Eye (tissue), 1 donor: ENCODE results near the gene TMEM255B.

Source experiments
- DNase-seq: peaks from one replicate; pipeline ENCODE4 v3.0.0-alpha.2; 2015

Gene TMEM255B

GRCh38 chr13:113769881-113770280 is 10.9 kb downstream of the TMEM255B start:
- no peak for DNase-seq

DNA sequence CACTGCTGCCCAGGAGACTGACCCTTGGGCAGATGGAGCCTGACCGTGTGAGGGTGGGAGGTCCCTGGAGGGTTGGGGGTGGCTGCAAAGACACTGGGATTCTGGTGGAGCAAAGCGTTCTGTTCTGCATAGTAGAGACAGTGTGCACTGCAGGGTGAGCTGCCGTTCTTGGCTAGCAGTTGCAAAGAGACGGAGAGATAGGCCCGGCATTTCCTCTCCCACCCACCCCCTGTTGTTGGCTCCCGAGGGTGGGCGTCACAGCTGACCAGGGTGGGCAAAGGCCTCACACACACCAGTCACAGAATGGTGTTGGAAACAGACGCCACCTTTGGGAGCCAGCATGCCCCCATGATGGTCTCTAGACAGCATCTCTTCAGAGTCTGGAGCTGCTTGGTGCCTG is 11.4 kb downstream of the TMEM255B start:
- no peak for DNase-seq

DNA sequence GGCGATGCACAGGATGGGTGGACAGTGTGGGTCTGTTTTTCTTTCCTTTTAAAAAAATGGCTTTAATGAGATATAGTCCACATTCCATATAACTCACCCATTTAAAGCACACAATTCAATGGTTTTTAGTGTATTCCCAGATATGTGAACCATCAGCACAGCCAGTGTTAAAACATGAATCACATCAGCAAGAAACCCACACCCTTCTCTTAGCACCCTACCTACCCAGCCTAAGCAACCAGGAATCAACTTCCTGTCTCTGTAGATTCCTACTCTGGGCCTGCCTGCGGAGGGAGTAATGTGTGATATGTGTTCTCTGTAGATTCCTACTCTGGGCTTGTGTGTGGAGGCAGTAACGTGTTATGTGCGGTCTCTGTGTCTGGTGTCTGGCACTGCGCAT is 11.9 kb downstream of the TMEM255B start:
- DNase-seq: no peak

GRCh38 chr13:113771709-113772331 is 12.8 kb downstream of the TMEM255B start:
- DNase-seq: no peak

DNA sequence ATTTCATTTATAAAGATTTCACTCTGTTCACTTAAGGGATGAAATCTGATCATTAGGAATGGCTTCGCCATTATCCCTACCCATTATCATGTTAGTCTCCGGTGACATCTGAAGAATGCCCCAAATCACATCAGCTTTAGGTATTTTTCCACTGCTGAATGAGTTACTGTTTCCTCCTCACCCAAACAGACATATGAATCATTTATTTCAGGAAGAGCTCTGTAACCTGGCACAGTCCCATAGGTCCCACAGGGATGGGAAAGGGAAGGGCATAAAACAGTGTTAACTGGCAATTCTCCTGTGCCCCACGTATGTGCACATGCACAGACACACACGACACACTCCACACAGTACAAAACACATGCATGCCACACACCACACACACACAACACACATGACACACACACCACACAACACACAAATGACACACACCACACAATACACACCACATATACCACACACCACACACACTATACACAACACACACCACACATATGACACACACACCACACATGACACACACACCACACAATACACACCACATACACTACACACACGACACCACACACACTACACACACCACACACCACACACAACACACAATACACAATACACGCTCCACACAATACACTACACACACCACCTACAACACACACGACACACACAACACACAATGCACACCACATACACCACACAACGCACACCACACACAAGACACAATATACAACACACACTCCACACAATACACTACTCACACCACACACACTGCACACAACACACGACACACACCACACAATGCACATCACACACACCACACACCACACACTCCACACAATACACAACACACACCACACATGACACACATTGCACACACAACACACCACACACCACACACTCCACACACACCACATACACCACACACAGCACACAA is 15.4 kb downstream of the TMEM255B start:
- no peak for DNase-seq

- no peak for DNase-seq
Measured at GRCh38 chr13:113775451-113776145, 16.6 kb downstream of the TMEM255B start.

DNA sequence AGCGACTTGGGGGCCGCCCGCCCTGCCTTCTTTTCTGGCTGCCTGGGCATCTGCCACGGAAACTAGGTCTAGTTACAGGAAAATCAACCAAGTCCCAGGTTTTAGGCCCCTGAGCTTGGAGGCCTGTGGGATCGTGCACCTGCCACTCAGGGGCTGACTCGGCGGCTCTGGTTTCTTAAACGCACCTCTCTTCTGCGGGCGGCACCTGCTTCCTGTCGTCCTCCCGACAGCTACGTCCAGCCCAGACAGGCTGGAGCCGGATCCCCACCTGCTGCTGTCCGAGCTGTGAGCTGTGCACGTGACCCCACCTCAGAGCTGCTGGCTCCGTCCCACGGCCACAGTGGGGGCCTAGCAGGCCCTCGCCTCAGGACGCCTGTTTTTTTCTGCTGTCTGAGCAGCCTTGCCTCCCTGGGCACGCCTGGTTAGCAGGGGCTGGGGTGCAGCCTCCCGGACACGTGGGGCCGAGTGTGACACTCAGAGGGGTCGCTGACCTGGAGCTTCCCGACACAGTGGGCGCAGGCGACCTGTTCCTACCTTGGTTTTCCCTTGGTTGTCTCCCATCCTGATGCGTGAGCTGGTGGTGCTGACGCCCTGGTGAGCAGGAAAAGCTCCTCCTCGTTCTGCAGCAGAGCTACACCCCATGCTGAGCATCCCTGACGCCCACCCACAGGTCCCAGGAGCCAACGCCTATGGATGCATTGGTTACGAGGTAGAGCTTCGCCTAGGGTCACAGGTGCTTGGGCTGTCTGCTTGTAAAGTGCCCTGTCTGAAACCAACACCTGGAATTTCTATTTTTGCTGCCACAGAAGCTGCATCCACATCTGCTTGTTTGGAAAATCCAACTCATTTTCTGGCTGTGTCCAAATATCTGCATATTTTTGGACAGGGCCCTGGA is 17.5 kb downstream of the TMEM255B start:
- no peak for DNase-seq

DNA sequence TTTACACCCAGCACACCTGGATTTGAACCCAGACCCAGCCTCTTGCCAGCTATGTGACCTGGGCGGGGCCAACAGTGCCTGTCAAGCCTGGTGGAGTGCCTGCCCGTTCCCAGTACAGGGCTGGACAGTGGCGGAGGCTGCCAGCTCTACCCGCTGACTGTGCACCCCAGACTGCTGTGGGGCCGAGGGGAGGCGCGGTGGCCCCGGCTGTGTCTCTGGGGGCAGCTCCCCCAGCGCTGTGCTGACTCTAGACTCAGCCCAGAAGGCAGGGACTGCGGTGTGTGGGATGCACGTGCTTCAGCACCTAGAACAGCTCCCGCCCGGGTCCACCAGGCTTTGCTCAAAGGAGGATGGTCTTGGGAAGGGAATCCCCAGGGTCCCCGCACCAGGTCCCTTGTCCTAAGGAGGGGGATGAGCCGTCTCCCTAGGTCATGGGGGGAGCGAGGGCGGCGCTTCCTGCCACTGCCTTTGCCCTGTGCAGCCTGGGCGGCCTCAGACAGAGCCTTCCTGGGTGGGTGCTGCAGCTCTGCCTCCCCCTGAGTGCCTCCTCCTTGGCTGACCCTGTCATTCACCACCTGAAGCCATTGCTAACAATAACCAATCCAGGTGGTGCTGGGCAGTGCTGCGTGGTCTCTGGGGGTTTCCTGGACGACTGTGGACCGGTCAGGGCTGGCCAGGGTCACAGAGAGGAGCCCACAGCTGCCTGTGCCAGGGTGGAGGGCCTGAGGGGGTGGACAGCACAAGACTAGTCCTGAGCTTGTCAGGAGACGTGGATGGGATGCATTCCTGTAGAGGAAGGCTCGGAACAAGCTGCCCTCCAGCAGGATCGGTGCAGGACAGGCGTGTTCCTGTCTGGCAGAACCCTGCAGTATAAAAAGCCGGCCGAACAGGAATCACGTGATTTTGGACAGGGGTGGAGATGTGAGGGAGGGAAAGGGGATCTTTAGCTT is 18.6 kb downstream of the TMEM255B start:
- DNase-seq: peak; percentile 70

GRCh38 chr13:113781571-113781970 is 22.5 kb downstream of the TMEM255B start:
- no peak for DNase-seq

DNA sequence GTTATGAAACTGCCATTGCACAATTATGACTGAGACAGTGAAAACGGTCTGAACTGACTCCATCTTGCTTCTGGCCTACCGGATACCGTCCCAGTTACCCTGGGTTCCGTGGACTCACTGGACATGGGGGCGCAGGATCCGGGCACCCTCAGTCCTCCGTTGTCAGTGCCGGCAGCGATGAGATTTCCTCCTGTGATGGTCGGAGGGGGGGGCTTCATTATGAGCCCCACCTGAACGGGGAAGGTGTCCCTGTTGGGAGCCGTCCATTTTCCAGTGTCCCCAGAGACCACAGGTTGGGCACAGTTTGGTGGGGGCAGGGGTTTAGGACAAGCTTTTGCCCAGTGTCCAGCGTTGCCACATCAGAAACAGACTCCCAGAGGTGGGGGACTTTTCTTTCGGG is 23.4 kb downstream of the TMEM255B start:
- no peak for DNase-seq

DNA sequence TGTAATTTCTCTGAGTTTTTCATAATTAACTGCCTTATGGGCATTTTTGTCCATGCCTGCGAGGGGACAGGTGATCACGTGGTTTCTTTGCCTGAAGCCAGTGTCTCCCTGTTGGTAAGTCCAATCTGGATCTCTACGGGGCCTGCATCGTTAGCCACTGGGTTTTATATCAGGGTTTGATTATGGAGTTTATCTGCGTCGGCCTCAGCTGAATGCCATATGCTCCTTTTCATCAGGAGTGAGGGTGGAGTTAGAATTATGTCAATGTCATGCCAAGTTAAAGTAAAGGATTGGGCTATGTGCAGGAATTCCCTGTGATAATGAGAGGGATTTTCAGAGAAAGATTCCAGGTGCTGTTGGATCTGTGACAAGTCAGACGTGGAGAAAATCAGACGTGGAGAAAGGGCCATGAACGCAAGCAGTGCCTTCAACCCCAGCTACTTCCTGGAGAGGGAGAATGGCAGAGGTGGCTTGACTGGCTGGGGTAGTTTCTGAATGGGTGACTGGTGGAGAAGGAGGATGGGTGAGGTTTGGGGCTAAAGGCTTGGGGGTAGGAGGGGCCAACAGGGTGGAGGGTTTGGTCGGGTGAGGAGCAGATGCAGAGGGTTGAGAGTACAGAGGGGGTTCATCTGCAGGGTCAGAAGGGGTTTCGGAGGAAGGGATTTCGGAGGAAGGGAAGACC is 24.3 kb downstream of the TMEM255B start:
- no peak for DNase-seq

- no peak for DNase-seq
Measured at GRCh38 chr13:113783966-113784644, 25.1 kb downstream of the TMEM255B start.

- DNase-seq: no peak
Measured at GRCh38 chr13:113784645-113785024, 25.6 kb downstream of the TMEM255B start.

GRCh38 chr13:113785051-113786010 is 26.3 kb downstream of the TMEM255B start:
- no peak for DNase-seq

DNA sequence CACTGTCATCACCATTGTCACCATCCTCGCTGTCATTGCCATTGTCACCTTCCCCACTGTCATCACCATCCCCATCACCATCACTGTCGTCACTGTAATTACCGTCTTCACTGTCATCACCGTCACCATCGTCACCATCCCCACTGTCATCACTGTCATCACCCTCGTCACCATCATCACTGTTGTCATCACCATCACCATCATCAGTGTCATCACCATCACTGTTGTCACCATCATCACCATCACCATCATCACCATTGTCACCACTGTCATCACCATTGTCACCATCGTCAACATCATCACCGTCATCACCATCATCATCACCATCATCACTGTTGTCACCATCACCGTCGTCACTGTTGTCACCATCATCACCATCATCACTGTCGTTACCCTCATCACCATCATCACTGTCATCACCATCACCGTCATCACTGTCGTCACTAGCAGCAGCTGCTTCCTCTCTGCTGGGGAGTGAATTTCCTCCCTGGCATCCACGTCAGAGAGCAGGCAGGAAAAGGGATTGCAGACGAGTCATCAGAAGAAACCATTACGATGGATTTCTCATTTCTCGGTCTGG is 27.3 kb downstream of the TMEM255B start:
- no peak for DNase-seq

DNA sequence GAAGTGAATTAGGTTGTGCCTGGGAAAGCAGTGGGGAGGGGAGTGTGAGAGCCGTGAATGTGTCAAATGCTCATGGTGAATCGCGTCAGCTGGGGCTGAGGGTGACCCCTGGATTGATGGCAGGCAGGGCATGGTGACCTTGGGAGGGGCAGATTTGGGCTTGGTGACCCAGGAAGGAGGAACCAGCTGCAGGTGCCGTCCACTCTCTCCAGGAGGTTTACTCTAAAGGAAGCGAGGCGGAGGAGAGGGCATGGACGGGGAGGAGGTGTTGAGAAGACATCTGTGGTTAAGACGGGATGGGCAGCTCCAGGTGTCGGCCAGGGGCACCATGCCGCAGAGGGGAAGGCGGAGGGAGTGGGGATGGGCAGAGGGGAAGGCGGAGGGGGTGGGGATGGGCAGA is 28.7 kb downstream of the TMEM255B start:
- no peak for DNase-seq

- no peak for DNase-seq
Measured at GRCh38 chr13:113788413-113789135, 29.5 kb downstream of the TMEM255B start.

GRCh38 chr13:113789167-113789566 is 30.1 kb downstream of the TMEM255B start:
- no peak for DNase-seq
